Measurements from ENCODE around the gene HOPX. TPM values are rescaled to one million over a fixed set of nuclear protein-coding genes. Genes with fewer than 3 reads are reported as not detected.

Gene HOPX, protein sequence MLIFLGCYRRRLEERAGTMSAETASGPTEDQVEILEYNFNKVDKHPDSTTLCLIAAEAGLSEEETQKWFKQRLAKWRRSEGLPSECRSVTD
- not detected in 2 replicates for total RNA-seq (2021)
- long read RNA-seq: 0 reads

DNA sequence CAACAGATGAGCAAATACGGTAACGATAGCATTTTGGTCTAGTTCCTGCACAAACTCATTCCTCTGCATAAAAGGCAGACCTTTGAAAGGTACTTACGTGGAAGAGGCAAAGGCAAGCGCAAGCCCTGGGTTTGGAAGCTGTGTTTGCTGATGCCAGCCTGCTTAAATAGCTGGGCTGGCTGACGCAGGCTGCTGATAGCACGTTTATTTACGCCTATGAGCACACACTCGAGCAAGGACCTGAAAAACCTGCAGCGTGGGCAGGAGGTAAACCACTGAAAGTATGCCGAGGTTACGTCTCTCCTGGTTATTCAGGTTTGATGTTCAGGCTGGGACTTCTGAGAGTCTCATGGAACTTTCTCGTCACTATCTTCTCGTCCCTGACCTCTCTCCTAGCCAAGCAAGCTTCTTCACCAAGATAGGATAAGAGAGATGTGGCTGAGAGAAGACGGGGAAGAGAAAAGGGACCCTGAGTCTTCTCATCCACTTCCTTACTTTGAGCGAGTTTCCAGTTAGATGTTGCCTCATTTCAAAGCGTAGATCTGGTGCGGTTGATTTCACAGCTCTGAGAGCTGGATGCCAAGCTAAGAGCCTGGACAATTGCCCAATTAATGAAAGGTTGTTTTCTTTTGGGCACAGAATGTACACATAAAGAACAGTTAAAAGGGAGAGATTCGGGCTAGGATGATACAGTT, at the start of gene HOPX:
Gene HOPX (minus strand): TSS at position 139 of the 695 bp plus-strand sequence. CDS start 23,480 bp downstream, outside the sequence.
- no peak within 1 kb of the TSS for H3K4me2 ChIP-seq (ENCODE audit: insufficient read depth, insufficient read length, low read length)
- no peak within 1 kb of the TSS for H2AK5ac ChIP-seq (ENCODE audit: insufficient read length, low read length)
- Mint-ChIP-seq H3K4me1 (peaks cover 12 to 17% of the 10 kb centered on the region in 2 experiments), H3K36me3 (ENCODE audit: insufficient read depth in 1 of 3, low read depth in 3 of 3) (no peaks in the 10 kb centered on the region), H3K27ac (no peak within 1 kb of the TSS), H3K27me3 (ENCODE audit: low read depth) (peaks cover 35% of the 10 kb centered on the region), H3K4me3 (no peak within 1 kb of the TSS), H3K9me3 (no peaks in the 10 kb centered on the region)
- H3K4me1 ChIP-seq (ENCODE audit: insufficient read depth, low read length): no peaks in the 10 kb centered on the region
- no peak within 1 kb of the TSS for H3K27ac ChIP-seq (ENCODE audit: insufficient read length, low read depth, low read length)
- H3K27me3 ChIP-seq (ENCODE audit: insufficient read depth, low read length): no peaks in the 10 kb centered on the region
- H4K8ac ChIP-seq (replicated peaks; ENCODE audit: insufficient read length, low read depth, low read length): no peak within 1 kb of the TSS
- TF ChIP-seq, protein P1, sequence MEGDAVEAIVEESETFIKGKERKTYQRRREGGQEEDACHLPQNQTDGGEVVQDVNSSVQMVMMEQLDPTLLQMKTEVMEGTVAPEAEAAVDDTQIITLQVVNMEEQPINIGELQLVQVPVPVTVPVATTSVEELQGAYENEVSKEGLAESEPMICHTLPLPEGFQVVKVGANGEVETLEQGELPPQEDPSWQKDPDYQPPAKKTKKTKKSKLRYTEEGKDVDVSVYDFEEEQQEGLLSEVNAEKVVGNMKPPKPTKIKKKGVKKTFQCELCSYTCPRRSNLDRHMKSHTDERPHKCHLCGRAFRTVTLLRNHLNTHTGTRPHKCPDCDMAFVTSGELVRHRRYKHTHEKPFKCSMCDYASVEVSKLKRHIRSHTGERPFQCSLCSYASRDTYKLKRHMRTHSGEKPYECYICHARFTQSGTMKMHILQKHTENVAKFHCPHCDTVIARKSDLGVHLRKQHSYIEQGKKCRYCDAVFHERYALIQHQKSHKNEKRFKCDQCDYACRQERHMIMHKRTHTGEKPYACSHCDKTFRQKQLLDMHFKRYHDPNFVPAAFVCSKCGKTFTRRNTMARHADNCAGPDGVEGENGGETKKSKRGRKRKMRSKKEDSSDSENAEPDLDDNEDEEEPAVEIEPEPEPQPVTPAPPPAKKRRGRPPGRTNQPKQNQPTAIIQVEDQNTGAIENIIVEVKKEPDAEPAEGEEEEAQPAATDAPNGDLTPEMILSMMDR (conservative IDR thresholded peaks at IDR 0.05): no peak
- H3K79me2 ChIP-seq (ENCODE audit: insufficient read depth, low read length): no peaks in the 10 kb centered on the region
- no peak within 1 kb of the TSS for H2AFZ ChIP-seq (ENCODE audit: low read length)
- H2BK20ac ChIP-seq (ENCODE audit: low read depth, low read length, poor library complexity, severe bottlenecking): no peak within 1 kb of the TSS
- H3T11ph ChIP-seq (ENCODE audit: low read length): no peak within 1 kb of the TSS
- H3K18ac ChIP-seq (ENCODE audit: insufficient read length, low read depth, low read length): no peak within 1 kb of the TSS
- H2BK15ac ChIP-seq (ENCODE audit: low read depth, low read length): no peak within 1 kb of the TSS
- no peak within 1 kb of the TSS for H3K56ac ChIP-seq (ENCODE audit: insufficient read length, low read depth, low read length)
- no peaks in the 10 kb centered on the region for H4K20me1 ChIP-seq (ENCODE audit: control insufficient read depth, insufficient read depth, insufficient read length)
- H3K9ac ChIP-seq (ENCODE audit: extremely low read depth, insufficient read length, low read length): no peak within 1 kb of the TSS
- H3K4ac ChIP-seq (ENCODE audit: low read depth, low read length): no peak within 1 kb of the TSS
- no peaks in the 10 kb centered on the region for H3K23me2 ChIP-seq (ENCODE audit: insufficient read length, low read depth, low read length, poor library complexity, severe bottlenecking)
- no peak within 1 kb of the TSS for H4K5ac ChIP-seq (ENCODE audit: insufficient read length, low read depth, low read length)
- no CpG with 5 or more reads among the region's 18 CpGs for WGBS (ENCODE audit: extremely low coverage, insufficient read length, low lambda C conversion rate)
- no peak within 1 kb of the TSS for H3K23ac ChIP-seq (ENCODE audit: insufficient read length, low read depth, low read length)
- DNase-seq: no peak
- no peak within 1 kb of the TSS for H3K14ac ChIP-seq (ENCODE audit: insufficient read depth, low read length)
- no peaks in the 10 kb centered on the region for H3K79me1 ChIP-seq (ENCODE audit: insufficient read depth, low read depth, low read length, poor library complexity, severe bottlenecking)
- H4K91ac ChIP-seq (ENCODE audit: insufficient read length, low read depth, low read length): no peak within 1 kb of the TSS
- H2BK12ac ChIP-seq (ENCODE audit: insufficient read length, low read depth, low read length): no peak within 1 kb of the TSS
- H2BK5ac ChIP-seq (ENCODE audit: insufficient read length, low read length): no peak within 1 kb of the TSS
- no peak within 1 kb of the TSS for H2BK120ac ChIP-seq (ENCODE audit: low read depth, low read length, poor library complexity, severe bottlenecking)
- H3K9me3 ChIP-seq (ENCODE audit: control insufficient read depth, low read depth, low read length): no peaks in the 10 kb centered on the region
